Spleen (tissue), 11 donors: ENCODE results near the gene SYNGAP1. TPM values are rescaled to one million over a fixed set of nuclear protein-coding genes. Genes with fewer than 3 reads are reported as not detected.

Experiments used
- DNase-seq: peaks from one replicate; pipeline ENCODE4 v3.0.0-alpha.2; 2020
- H3K27ac ChIP-seq, 8 donors: fragments of 200-600 bp; sonication (generic) in 7 of 8; 1 replicate in 4 of 8; 2 replicates in 4 of 8; pipeline versions ENCODE4 v1.5.0 to v1.8.0; 2016 to 2021; ENCODE audit warnings: inconsistent platforms in 4 of 8, mild to moderate bottlenecking in 4 of 8, moderate library complexity in 1 of 8
- H3K27me3 ChIP-seq, 7 donors: fragments of 200-600 bp; sonication (generic) in 6 of 7; replicated peaks in 1 of 7; 1 replicate in 4 of 7; 2 replicates in 3 of 7; pipeline versions ENCODE4 v1.5.0 to v1.8.0; 2016 to 2021; ENCODE audit warnings: inconsistent platforms in 3 of 7, mild to moderate bottlenecking in 1 of 7
- H3K36me3 ChIP-seq, 6 donors: fragments of 200-600 bp; sonication (generic) in 5 of 6; 1 replicate in 4 of 6; 2 replicates in 2 of 6; pipeline versions ENCODE4 v1.5.0 to v1.8.0; 2016 to 2021; ENCODE audit warnings: inconsistent platforms in 2 of 6
- H3K4me1 ChIP-seq, 6 donors: fragments of 200-600 bp; sonication (generic) in 5 of 6; 1 replicate in 3 of 6; 2 replicates in 3 of 6; pipeline versions ENCODE4 v1.5.0 to v1.8.0; 2016 to 2021; ENCODE audit warnings: inconsistent platforms in 3 of 6
- H3K4me3 ChIP-seq, 8 donors: fragments of 200-600 bp; sonication (generic) in 7 of 8; 1 replicate in 4 of 8; 2 replicates in 4 of 8; pipeline versions ENCODE4 v1.5.0 to v1.8.0; 2016 to 2021; ENCODE audit warnings: inconsistent platforms in 4 of 8, mild to moderate bottlenecking in 4 of 8, moderate library complexity in 2 of 8
- H3K9me3 ChIP-seq, 8 donors: fragments of 200-600 bp; sonication (generic) in 7 of 8; 1 replicate in 4 of 8; 2 replicates in 4 of 8; pipeline versions ENCODE4 v1.5.0 to v1.8.0; 2016 to 2021; ENCODE audit warnings: inconsistent platforms in 4 of 8
- CTCF ChIP-seq, 11 experiments: fragments of 200-600 bp in 7 of 11; fragments of 450-650 bp in 4 of 11; sonication (generic) in 4 of 11; IDR thresholded peaks in 8 of 11; conservative IDR thresholded peaks in 3 of 11; 1 replicate in 7 of 11; 2 replicates in 4 of 11; pipeline versions ENCODE4 v1.4.0 to v1.8.0; 2016 to 2021; ENCODE audit warnings: antibody characterized with exemption in 11 of 11, inconsistent platforms in 4 of 11, mild to moderate bottlenecking in 1 of 11
- POLR2A ChIP-seq, 3 donors: fragments of 450-650 bp; IDR thresholded peaks; one replicate each; pipeline ENCODE4 v1.5.1; 2017; ENCODE audit warnings: antibody characterized with exemption in 3 of 3, mild to moderate bottlenecking in 1 of 3
- POLR2AphosphoS5 ChIP-seq, 3 donors: sonication (generic); formaldehyde crosslinking; IDR thresholded peaks; one replicate each; pipeline ENCODE4 v1.5.1; 2017; ENCODE audit warnings: antibody characterized with exemption in 3 of 3
- WGBS, 5 donors: extraction: QIAGEN DNeasy Blood & Tissue Kit in 3 of 5; methylation state at CpG; one replicate each; pipeline versions ENCODE4 v1.1.5 to v1.1.7; 2013 to 2018; 5-methylcytosine and 5-hydroxymethylcytosine counted together
- intact Hi-C: fragments of 100-400 bp; cut with DNase I; formaldehyde crosslinking; loops from one replicate; pipeline ENCODE4 v1.15.0; 2023; ENCODE audit warnings: low total_unique reads
- polyA plus RNA-seq, 3 donors: library from polyadenylated mRNA; stranded (reverse); fragments of 200-250 nt; gene quantifications; one replicate each; pipeline ENCODE4 v1.2.1, GENCODE V29; 2013
- total RNA-seq, 7 donors: library from RNA; depleted of rRNA in 3 of 7; stranded (reverse); fragments of >200 nt in 3 of 7; fragmentation: NEBNext Ultra II Directional in 4 of 7; extraction: Animal tissue kit (Norgen Biotek cat#: 25700) in 4 of 7; gene quantifications; one replicate each; pipeline versions ENCODE4 v1.1.0 to v1.2.1, GENCODE V29; 2016 to 2021
- donor health status: healthy with polysubstance abuse.
- donor health status: DM: no; HTN: no; CAD: no; lungs with moderate emphysema.
- donor health status: DM: no; HTN: no; CAD: no.
- donor health status: Bipolar disorder and iron deficiency.
- donor health status: healthy.
- donor health status: DM: no; HTN: no; CAD: no.
- donor health status: DM: yes; HTN: yes; CAD: no.

The SYNGAP1 gene
- total and polyA plus RNA-seq, 10 donors, result 3.6 to 30.8 (median 23.9) TPM

- H3K4me1 ChIP-seq, result peaks cover 34 to 89% (median 80%) of the 10 kb centered on the region in 6 donors
- no peaks in the 10 kb centered on the region for H3K36me3 ChIP-seq
- intact Hi-C loops, result no loop called here
- H3K4me3 ChIP-seq, result peak overlapping the region; percentile 39 to 87 (median 52)
- H3K27ac ChIP-seq, result peak overlapping the region; percentile 65 to 96 (median 90)
- peak; percentile 90 for DNase-seq
- 2 to 33% (median 4%) methylated on average over 1 to 33 of the region's 33 CpGs for whole genome bisulfite sequencing, 5 donors
- no peaks in the 10 kb centered on the region for H3K9me3 ChIP-seq
- H3K27me3 ChIP-seq, result no peaks in the 10 kb centered on the region
- TF ChIP-seq CTCF (IDR thresholded peaks at IDR 0.05 in 8 of 11, conservative IDR thresholded peaks at IDR 0.05 in 3 of 11) (peak in 10 of 11 experiments; percentile 9 to 59 (median 42)), POLR2A (IDR thresholded peaks at IDR 0.05) (no peak), POLR2AphosphoS5 (IDR thresholded peaks at IDR 0.05) (peak; percentile 70 to 85 (median 84))
Observed at GRCh38 chr6:33428224-33428965, 8.5 kb downstream of the SYNGAP1 start.

- intact Hi-C loops, result no loop called here
- Histone ChIP-seq H3K4me1 (peaks cover 34 to 96% (median 81%) of the 10 kb centered on the region in 6 donors), H3K36me3 (no peaks in the 10 kb centered on the region), H3K9me3 (no peaks in the 10 kb centered on the region), H3K27ac (peak overlapping the region; percentile 10 to 96 (median 90)), H3K4me3 (peak overlapping the region in 5 of 8 donors; percentile 45 to 87 (median 62)), H3K27me3 (no peaks in the 10 kb centered on the region)
- no peak for DNase-seq
- WGBS, 5 donors, result 46 to 72% (median 59%) methylated on average over 5 of the region's 5 CpGs
- TF ChIP-seq POLR2AphosphoS5 (IDR thresholded peaks at IDR 0.05), result peak in 1 of 3 donors; percentile 32
- no peak for TF ChIP-seq CTCF (IDR thresholded peaks at IDR 0.05 in 8 of 11, conservative IDR thresholded peaks at IDR 0.05 in 3 of 11)
- no peak for TF ChIP-seq POLR2A (IDR thresholded peaks at IDR 0.05)
Observed at GRCh38 chr6:33428966-33429749, 9.3 kb downstream of the SYNGAP1 start.

GRCh38 chr6:33429750-33430052 lies 9.8 kb downstream of the SYNGAP1 start:
- H3K9me3 ChIP-seq, result no peaks in the 10 kb centered on the region
- peak overlapping the region in 7 of 8 donors; percentile 72 to 96 (median 90) for H3K27ac ChIP-seq
- no peak for TF ChIP-seq POLR2A (IDR thresholded peaks at IDR 0.05)
- TF ChIP-seq POLR2AphosphoS5 (IDR thresholded peaks at IDR 0.05), result peak in 1 of 3 donors; percentile 60
- no peak for TF ChIP-seq CTCF (IDR thresholded peaks at IDR 0.05 in 8 of 11, conservative IDR thresholded peaks at IDR 0.05 in 3 of 11)
- H3K27me3 ChIP-seq, result no peaks in the 10 kb centered on the region
- 6 to 22% (median 11%) methylated on average over 2 of the region's 2 CpGs for WGBS, 5 donors
- peak overlapping the region in 2 of 8 donors; percentile 58 to 87 for H3K4me3 ChIP-seq
- DNase-seq, result no peak
- intact Hi-C loops, result loop anchor here (10.0 kb wide), 1 partner anchor 145 kb away; no protein-coding TSS in a partner anchor
- H3K36me3 ChIP-seq, result no peaks in the 10 kb centered on the region
- H3K4me1 ChIP-seq, result peaks cover 34 to 91% (median 79%) of the 10 kb centered on the region in 6 donors
